ENCODE results near the gene FLOT1.
"Not testable (repeated sequence)": the region's sequence is repeated elsewhere in the genome, so short reads cannot be mapped to it uniquely, and the experiment has no call there.

The FLOT1 gene

GRCh38 chr6:30767158-30767943, 24.9 kb upstream of the FLOT1 start:
- no peak for DNase-seq (ENCODE audit: low spot score)

GRCh38 chr6:30766461-30767157, 24.1 kb upstream of the FLOT1 start:
- DNase-seq (ENCODE audit: low spot score), result no peak

- not testable (repeated sequence) for DNase-seq (ENCODE audit: low spot score)
Observed at GRCh38 chr6:30765495-30765894, 23.0 kb upstream of the FLOT1 start.

- DNase-seq (ENCODE audit: low spot score), result not testable (repeated sequence)
Observed at GRCh38 chr6:30764490-30765043, 22.1 kb upstream of the FLOT1 start.

- no peak for DNase-seq (ENCODE audit: low spot score)
Observed at GRCh38 chr6:30763618-30764489, 21.4 kb upstream of the FLOT1 start.

GRCh38 chr6:30763155-30763617, 20.7 kb upstream of the FLOT1 start:
- DNase-seq (ENCODE audit: low spot score), result no peak

GRCh38 chr6:30761791-30762429, 19.4 kb upstream of the FLOT1 start:
- DNase-seq (ENCODE audit: low spot score), result no peak

- no peak for DNase-seq (ENCODE audit: low spot score)
Observed at GRCh38 chr6:30760549-30760948, 18.1 kb upstream of the FLOT1 start.

- peak; percentile 91 for DNase-seq (ENCODE audit: low spot score)
Observed at GRCh38 chr6:30759575-30760239, 17.2 kb upstream of the FLOT1 start.

GRCh38 chr6:30757261-30757904, 14.9 kb upstream of the FLOT1 start:
- no peak for DNase-seq (ENCODE audit: low spot score)

GRCh38 chr6:30756405-30757003, 14.0 kb upstream of the FLOT1 start:
- not testable (repeated sequence) for DNase-seq (ENCODE audit: low spot score)

GRCh38 chr6:30754631-30755030, 12.1 kb upstream of the FLOT1 start:
- DNase-seq (ENCODE audit: low spot score), result peak; percentile 40

- peak; percentile 82 for DNase-seq (ENCODE audit: low spot score)
Observed at GRCh38 chr6:30752157-30752927, 9.9 kb upstream of the FLOT1 start.

GRCh38 chr6:30750379-30750668, 7.8 kb upstream of the FLOT1 start:
- no peak for DNase-seq (ENCODE audit: low spot score)

GRCh38 chr6:30749554-30750378, 7.3 kb upstream of the FLOT1 start:
- DNase-seq (ENCODE audit: low spot score), result no peak

GRCh38 chr6:30748851-30749540, 6.5 kb upstream of the FLOT1 start:
- no peak for DNase-seq (ENCODE audit: low spot score)

- no peak for DNase-seq (ENCODE audit: low spot score)
Observed at GRCh38 chr6:30747902-30748769, 5.6 kb upstream of the FLOT1 start.

Measured in hepatic stellate cell (primary cell).